Measurements from ENCODE around the gene ZNF93. TPM values are rescaled to one million over a fixed set of nuclear protein-coding genes. Genes with fewer than 3 reads are reported as not detected.
"Not testable (repeated sequence)": the region's sequence is repeated elsewhere in the genome, so short reads cannot be mapped to it uniquely, and the experiment has no call there.

The ZNF93 gene
- total RNA-seq, 1 experiment from 2014 or later = 13.1 TPM

DNA sequence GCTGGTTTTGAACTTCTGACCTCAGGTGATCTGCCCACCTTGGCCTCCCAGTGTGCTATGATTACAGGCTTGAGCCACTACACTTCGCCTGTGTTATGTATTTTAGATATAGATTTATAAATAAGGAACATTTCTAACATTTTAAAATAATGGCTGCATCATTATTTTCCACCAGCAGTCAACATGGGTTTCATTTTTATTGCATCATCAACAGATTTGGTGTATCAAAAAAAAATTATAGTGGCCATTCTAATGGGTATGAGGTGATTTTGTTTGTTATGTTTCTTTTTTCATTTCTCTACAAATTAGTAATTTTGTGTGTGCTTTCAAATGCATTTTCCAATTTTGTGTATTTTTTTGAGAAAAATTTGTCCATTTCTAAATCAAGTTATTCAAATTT lies 16.2 kb upstream of the ZNF93 start:
- TF ChIP-seq CTCF (conservative IDR thresholded peaks at IDR 0.05; ENCODE audit: low read depth, low read length) = no peak
- TF ChIP-seq EZH2 (IDR thresholded peaks at IDR 0.05; ENCODE audit: borderline replicate concordance, low read depth, low read length, poor library complexity, severe bottlenecking) = no peak
- no peak overlapping the region for H3K4me3 ChIP-seq (ENCODE audit: low read depth, low read length, poor library complexity, severe bottlenecking)
- ChIA-PET POLR2A (ENCODE audit: low non-redundant PET) (no interaction called here), CTCF (no interaction called here)
- intact Hi-C loops (cut with micrococcal nuclease; ENCODE audit: unreplicated experiment) = no loop called here
- H3K27me3 ChIP-seq (replicated peaks; ENCODE audit: insufficient read depth, low read depth, low read length, poor library complexity) = no peaks in the 10 kb centered on the region
- peaks cover 19% of the 10 kb centered on the region for H3K36me3 ChIP-seq (ENCODE audit: insufficient read depth, low read length, poor library complexity, severe bottlenecking)
- no peaks in the 10 kb centered on the region for H3K4me1 ChIP-seq (ENCODE audit: insufficient read depth, low read length, poor library complexity, severe bottlenecking)
- BruUV-seq (replicated peaks) = no TSS peak
- H3K27ac ChIP-seq (ENCODE audit: low read depth, low read length, poor library complexity, severe bottlenecking) = no peak overlapping the region
- peaks cover 44% of the 10 kb centered on the region for H3K9me3 ChIP-seq (ENCODE audit: low read depth, low read length, poor library complexity, severe bottlenecking)
- DNase-seq (ENCODE audit: low spot score) = no peak

DNA sequence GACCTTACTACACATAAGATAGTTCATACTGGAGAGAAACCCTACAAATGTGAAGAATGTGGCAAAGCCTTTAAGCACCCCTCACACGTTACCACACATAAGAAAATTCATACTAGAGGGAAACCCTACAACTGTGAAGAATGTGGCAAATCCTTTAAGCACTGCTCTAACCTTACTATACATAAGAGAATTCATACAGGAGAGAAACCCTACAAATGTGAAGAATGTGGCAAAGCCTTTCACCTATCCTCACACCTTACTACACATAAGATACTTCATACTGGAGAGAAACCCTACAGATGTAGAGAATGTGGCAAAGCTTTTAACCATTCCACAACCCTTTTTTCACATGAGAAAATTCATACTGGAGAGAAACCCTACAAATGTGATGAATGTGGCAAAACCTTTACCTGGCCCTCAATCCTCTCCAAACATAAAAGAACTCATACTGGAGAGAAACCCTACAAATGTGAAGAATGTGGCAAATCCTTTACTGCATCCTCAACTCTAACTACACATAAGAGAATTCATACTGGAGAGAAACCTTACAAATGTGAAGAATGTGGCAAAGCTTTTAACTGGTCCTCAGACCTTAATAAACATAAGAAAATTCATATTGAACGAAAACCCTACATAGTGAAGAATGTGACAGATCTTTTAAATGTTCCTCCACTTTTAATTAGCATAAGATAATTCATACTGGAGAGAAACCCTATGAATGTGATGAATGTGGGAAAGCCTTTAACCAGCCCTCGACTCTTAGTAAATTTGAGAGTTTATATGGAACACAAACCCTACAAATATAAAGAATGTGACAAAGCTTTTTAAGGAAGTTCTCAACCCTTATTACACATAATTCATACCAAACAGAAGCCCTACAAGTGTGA lies 8.4 kb upstream of the ZNF93 start:
- H3K27me3 ChIP-seq (replicated peaks; ENCODE audit: insufficient read depth, low read depth, low read length, poor library complexity); H3K27ac ChIP-seq (ENCODE audit: low read depth, low read length, poor library complexity, severe bottlenecking); POLR2A ChIA-PET (ENCODE audit: low non-redundant PET); CTCF ChIA-PET; DNase-seq (ENCODE audit: low spot score); intact Hi-C loops (cut with micrococcal nuclease; ENCODE audit: unreplicated experiment); H3K4me3 ChIP-seq (ENCODE audit: low read depth, low read length, poor library complexity, severe bottlenecking); H3K4me1 ChIP-seq (ENCODE audit: insufficient read depth, low read length, poor library complexity, severe bottlenecking): not testable (repeated sequence)
- BruUV-seq (replicated peaks) = TSS peak; percentile 16
- Histone ChIP-seq H3K9me3 (ENCODE audit: low read depth, low read length, poor library complexity, severe bottlenecking) (peaks cover 77% of the 10 kb centered on the region), H3K36me3 (ENCODE audit: insufficient read depth, low read length, poor library complexity, severe bottlenecking) (peaks cover 16% of the 10 kb centered on the region)

- peaks cover 33% of the 10 kb centered on the region for H3K9me3 ChIP-seq (ENCODE audit: low read depth, low read length, poor library complexity, severe bottlenecking)
- no peak overlapping the region for H3K27ac ChIP-seq (ENCODE audit: low read depth, low read length, poor library complexity, severe bottlenecking)
- intact Hi-C loops (cut with micrococcal nuclease; ENCODE audit: unreplicated experiment) = no loop called here
- H3K36me3 ChIP-seq (ENCODE audit: insufficient read depth, low read length, poor library complexity, severe bottlenecking) = no peaks in the 10 kb centered on the region
- ChIA-PET POLR2A (ENCODE audit: low non-redundant PET) (interaction anchor here (0.6 kb wide), 1 partner anchor 302 kb away, joined by 8 read pairs; no protein-coding TSS in a partner anchor), CTCF (no interaction called here)
- BruUV-seq (replicated peaks) = no TSS peak
- DNase-seq (ENCODE audit: low spot score) = peak; percentile 24
- no peaks in the 10 kb centered on the region for H3K4me1 ChIP-seq (ENCODE audit: insufficient read depth, low read length, poor library complexity, severe bottlenecking)
- no peaks in the 10 kb centered on the region for H3K27me3 ChIP-seq (replicated peaks; ENCODE audit: insufficient read depth, low read depth, low read length, poor library complexity)
- TF ChIP-seq EZH2 (IDR thresholded peaks at IDR 0.05; ENCODE audit: borderline replicate concordance, low read depth, low read length, poor library complexity, severe bottlenecking) (no peak), CTCF (conservative IDR thresholded peaks at IDR 0.05; ENCODE audit: low read depth, low read length) (no peak)
- peak overlapping the region; percentile 63 for H3K4me3 ChIP-seq (ENCODE audit: low read depth, low read length, poor library complexity, severe bottlenecking)
Measured at GRCh38 chr19:19900139-19900728, 512 bp upstream of the ZNF93 start.

- H3K36me3 ChIP-seq (ENCODE audit: insufficient read depth, low read length, poor library complexity, severe bottlenecking); H3K4me1 ChIP-seq (ENCODE audit: insufficient read depth, low read length, poor library complexity, severe bottlenecking); H3K27ac ChIP-seq (ENCODE audit: low read depth, low read length, poor library complexity, severe bottlenecking); CTCF ChIA-PET; H3K27me3 ChIP-seq (replicated peaks; ENCODE audit: insufficient read depth, low read depth, low read length, poor library complexity); H3K4me3 ChIP-seq (ENCODE audit: low read depth, low read length, poor library complexity, severe bottlenecking); DNase-seq (ENCODE audit: low spot score); POLR2A ChIA-PET (ENCODE audit: low non-redundant PET); intact Hi-C loops (cut with micrococcal nuclease; ENCODE audit: unreplicated experiment); BruUV-seq (replicated peaks): not testable (repeated sequence)
- peaks cover 18% of the 10 kb centered on the region for H3K9me3 ChIP-seq (ENCODE audit: low read depth, low read length, poor library complexity, severe bottlenecking)
Measured at GRCh38 chr19:19907551-19907950, 6.8 kb downstream of the ZNF93 start.

All from A673 (cell line).